NCI-H1436 treated with DMSO at 0.1 percent for 48 hours (cell line): ENCODE measurements around the gene SNX27.

Experiments
- DNase-seq: peaks from one replicate; lab custom pipeline; 2025; lab: John Stamatoyannopoulos, UW

SNX27 gene

GRCh38 chr1:151706464-151707415 is 94.9 kb downstream of the SNX27 start:
- DNase-seq = no peak

GRCh38 chr1:151707541-151708065 is 95.8 kb downstream of the SNX27 start:
- no peak for DNase-seq

GRCh38 chr1:151708891-151709290 is 97.0 kb downstream of the SNX27 start:
- DNase-seq = no peak

- DNase-seq = no peak
Measured at GRCh38 chr1:151710187-151710840, 98.5 kb downstream of the SNX27 start.

GRCh38 chr1:151711044-151711800 is 99.4 kb downstream of the SNX27 start:
- DNase-seq = no peak

- no peak for DNase-seq
Measured at GRCh38 chr1:151711951-151712350, 100.1 kb downstream of the SNX27 start.

- DNase-seq = no peak
Measured at GRCh38 chr1:151713044-151713443, 101.2 kb downstream of the SNX27 start.

- no peak for DNase-seq
Measured at GRCh38 chr1:151713874-151714273, 102.0 kb downstream of the SNX27 start.

- no peak for DNase-seq
Measured at GRCh38 chr1:151714820-151715725, 103.2 kb downstream of the SNX27 start.

GRCh38 chr1:151715726-151716404 is 104.0 kb downstream of the SNX27 start:
- no peak for DNase-seq

GRCh38 chr1:151716405-151716762 is 104.5 kb downstream of the SNX27 start:
- no peak for DNase-seq

- peak; percentile 91 for DNase-seq
Measured at GRCh38 chr1:151716771-151717631, 105.2 kb downstream of the SNX27 start, which contains the start of gene CELF3. TSS of gene CELF3 (minus strand) at chr1:151716803. CDS start at chr1:151716020, 783 bp downstream.

GRCh38 chr1:151718011-151718431 is 106.2 kb downstream of the SNX27 start:
- no peak for DNase-seq

- no peak for DNase-seq
Measured at GRCh38 chr1:151718666-151719065, 106.8 kb downstream of the SNX27 start.

GRCh38 chr1:151720125-151720524 is 108.3 kb downstream of the SNX27 start:
- DNase-seq = no peak

- DNase-seq = no peak
Measured at GRCh38 chr1:151720554-151720953, 108.7 kb downstream of the SNX27 start.

GRCh38 chr1:151720974-151721787 is 109.3 kb downstream of the SNX27 start, which contains the start of gene RIIAD1:
TSS of gene RIIAD1 (plus strand) at chr1:151721522. CDS start at chr1:151721537, 15 bp downstream.
- DNase-seq = no peak

- DNase-seq = no peak
Measured at GRCh38 chr1:151721788-151722510, 110.1 kb downstream of the SNX27 start.
